ENCODE measurements around the gene FLNB.

The FLNB gene

DNA sequence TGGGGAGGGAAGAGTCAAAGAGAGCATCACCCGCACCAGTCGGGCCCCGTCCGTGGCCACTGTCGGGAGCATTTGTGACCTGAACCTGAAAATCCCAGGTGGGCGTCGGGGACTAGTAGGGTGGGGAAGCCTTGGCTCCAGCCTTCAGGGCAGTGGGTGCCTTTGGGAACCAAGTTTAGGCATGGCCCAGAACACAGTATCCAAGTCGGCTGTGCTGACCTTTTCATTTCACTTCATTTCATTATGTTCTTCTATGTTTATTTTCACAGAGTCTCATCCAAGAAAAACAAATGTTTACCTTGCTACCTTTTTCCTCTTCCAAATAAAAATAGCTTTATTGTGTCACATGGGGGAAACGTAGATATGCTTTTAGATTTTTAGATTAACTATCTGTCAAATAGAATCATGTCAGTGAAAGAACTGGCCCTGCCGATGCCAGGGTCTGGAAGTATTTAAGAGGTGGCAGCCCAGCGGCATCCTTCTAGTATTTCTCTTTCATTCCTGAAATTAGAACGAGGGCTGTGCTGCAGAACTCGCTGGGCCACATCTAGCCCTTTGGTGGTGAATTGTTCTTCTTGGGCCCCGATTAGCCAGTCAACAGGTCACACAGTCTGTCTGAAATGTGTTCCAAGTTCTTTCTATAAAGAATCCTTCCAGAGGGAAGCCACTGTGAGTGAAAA is 142.0 kb downstream of the FLNB start:
- no peak for DNase-seq

DNA sequence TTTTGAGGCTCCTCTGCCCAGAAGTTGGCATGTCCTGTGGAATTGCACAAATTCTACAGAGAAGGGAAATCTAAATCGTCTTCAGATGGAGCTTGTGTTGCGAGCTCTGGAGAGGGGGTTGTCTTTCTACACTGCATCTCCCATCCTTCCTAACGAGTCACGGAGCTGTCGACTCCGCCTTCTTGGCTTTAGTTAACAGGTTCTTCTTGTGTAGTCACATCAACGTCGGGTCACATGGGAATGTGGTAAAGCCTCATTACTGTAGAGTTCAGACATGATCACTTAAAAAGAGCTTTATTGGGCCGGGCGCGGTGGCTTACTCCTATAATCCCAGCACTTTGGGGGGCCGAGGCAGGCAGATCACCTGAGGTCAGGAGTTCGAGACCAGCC is 142.6 kb downstream of the FLNB start:
- no peak for DNase-seq

DNA sequence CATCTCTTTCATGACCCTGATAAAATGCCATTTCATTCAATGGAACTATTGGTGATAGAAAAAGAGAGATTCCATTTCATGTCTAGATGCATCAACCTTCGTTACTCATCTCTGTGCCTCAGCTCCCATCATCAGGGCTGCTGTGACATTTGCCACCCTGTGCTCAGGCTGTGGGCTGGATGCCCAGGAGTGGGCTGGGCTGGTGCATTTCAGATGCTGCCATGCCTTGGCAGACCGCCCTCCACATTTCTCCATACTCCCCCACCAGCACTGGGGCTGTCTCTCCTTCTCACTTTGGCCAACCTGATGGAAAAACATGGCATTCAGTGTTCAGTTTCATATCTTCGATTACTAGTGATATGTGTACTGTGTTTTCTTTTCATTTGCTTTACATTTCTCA is 143.4 kb downstream of the FLNB start:
- DNase-seq, result no peak

DNA sequence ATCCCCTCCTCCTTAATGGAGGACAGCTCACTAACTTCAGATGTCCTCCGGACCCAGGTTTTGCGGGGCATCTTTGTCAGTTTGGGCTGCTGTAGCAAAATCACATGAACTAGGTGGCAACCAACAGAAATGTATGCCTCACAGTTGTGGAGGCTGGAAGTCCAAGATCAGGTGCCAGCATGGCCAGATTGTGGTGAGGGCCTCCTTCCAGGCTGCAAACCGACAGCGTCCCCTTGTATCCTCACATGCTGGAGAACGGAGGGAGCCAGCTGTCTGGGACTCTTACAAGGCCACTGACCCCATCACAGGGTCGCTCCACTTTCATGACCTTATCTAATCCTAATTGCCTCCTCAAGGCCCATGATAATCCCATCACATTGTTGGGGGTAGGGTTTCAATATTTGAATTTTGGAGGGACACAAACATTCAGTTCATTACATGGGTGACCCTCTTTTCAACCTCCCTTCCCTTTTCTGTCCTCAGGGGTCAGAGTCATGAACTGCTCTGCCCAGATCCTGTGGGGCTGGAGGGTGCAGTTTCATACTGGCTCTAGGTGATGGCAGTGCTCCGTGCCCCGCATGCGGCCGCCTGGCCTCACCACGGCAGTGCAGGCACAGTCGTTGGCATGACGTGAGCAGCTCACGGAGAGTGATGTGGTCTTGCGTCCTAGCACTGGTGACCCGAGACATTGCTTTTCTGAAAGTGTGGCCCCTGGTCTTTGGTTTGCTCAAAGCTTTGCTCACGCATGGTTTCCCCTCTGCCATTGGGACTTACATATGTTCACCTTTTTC is 144.2 kb downstream of the FLNB start:
- DNase-seq, result no peak

DNA sequence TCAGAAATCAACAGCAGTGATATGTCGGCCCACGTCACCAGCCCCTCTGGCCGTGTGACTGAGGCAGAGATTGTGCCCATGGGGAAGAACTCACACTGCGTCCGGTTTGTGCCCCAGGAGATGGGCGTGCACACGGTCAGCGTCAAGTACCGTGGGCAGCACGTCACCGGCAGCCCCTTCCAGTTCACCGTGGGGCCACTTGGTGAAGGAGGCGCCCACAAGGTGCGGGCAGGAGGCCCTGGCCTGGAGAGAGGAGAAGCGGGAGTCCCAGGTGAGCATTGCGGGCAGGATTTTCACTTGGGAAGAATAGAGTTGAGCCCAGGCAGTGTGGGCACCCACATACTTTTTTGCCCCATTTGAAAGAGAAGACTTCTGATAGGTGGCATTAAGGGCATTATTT is 145.1 kb downstream of the FLNB start:
- no peak for DNase-seq

DNA sequence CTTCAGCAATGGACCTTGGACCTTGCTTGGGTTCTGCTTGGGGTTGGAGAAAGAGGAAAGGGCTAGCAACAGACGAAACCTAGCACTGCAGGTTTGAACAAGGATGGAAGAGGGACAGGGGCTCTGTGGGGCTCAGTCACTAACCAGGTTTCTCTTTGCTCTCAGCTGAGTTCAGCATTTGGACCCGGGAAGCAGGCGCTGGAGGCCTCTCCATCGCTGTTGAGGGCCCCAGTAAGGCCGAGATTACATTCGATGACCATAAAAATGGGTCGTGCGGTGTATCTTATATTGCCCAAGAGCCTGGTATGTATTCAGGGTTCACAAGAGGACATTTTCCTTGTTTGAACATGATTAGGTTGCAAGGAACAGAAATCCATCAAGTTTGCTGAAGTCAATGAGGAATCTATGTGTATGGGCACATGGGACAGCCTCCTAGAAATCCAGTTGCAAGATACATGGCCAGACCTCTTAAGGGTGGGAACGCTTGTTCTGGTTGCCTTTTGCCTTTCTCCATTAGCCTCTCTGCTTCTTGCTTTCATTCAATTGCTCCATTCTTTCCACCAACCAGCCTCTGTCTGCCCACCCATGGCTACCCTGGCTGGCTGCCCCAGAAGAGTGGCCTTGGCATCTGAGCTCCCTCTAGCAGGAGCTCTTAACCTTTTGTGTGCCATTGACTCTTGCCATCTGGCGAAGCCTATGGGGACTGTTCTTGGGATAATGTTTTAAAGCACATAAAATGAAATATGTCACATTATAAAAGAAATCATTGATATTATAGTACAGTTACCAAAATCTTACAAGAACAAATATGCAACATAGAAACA is 146.6 kb downstream of the FLNB start:
- DNase-seq, result no peak

DNA sequence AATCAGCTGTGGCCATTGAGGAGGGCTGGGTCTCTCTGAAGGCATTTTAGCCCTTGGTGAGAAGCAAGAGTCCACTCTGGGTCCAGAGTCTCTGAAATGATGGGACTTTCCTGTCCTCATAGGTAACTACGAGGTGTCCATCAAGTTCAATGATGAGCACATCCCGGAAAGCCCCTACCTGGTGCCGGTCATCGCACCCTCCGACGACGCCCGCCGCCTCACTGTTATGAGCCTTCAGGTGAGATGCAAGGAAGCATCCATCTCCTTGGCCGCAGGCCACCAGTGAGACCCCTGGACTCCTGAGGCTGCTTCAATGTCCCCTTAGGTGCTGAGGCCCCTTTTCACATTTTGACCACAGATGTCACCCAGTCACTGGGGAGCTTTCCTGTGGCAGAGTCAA is 147.6 kb downstream of the FLNB start:
- no peak for DNase-seq

DNA sequence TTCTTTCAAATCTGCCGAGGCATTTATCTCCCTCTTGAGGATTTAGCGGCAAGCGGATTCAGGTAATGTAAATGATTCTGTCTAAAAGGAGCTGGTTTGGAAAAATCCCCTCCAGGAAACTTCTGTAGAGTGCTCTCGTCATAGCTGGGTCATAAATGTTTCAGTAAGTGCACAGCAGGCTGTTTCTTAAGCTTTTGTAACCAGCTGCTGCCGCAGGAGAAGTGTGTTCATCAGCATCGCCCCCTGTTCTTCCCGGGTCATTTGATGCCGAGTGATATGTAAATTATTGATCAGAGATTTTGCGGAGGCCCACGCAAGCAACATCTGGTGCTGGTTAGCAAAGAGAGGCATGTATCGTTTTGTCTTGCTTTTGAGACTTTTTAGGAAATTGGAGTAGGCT is 149.5 kb downstream of the FLNB start:
- DNase-seq, result no peak

DNA sequence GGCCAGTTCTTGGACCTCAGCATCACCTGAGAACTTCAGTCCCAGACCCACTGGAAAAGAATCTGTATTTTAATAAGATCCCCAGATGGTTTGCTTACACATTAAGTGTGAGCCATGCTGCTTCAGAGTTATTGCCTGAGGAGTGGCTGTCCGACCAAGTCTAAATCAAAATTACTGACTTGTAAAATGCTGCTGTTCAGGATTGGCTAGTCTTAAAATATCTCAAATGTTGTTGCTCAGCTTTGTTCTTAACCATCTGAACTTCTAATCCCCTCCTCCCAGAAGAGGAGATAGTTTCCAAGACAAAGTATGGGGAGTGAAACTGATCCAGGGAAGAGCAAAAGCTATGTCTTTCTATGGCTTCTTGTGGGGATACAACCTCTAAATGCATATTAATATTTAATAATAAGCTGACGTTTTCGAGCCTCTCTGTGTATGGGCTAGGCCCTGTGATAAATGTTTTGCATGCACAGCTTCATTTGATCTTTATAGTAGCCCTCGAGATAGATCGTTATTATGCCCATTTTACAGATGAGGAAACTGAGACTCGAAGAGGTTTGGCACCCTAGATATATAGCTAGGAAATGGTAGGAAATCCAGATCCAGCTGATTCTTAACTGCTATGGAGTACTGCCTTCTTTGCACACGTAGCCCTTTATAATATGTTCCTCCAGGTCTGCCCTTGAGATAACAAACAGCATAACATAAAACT is 150.4 kb downstream of the FLNB start:
- DNase-seq, result no peak

DNA sequence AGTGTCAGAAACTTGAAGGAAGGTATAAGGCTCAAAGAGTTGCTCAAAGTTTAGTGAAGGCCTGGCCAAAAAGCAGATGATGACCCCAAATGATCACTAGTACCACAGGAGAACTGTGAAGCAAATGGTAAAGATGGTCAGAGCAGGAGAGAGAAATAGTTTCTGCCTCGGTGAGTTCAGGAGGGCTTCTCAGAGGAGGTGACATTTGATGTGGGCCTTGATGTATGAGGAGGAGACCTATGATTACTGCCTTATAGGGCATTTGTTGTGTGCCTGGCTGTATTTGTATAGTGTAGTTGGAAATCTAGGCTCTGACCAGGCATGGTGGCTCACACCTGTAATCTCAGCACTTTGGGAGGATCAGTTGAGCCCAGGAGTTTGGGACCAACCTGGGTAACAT is 152.2 kb downstream of the FLNB start:
- DNase-seq, result no peak

DNA sequence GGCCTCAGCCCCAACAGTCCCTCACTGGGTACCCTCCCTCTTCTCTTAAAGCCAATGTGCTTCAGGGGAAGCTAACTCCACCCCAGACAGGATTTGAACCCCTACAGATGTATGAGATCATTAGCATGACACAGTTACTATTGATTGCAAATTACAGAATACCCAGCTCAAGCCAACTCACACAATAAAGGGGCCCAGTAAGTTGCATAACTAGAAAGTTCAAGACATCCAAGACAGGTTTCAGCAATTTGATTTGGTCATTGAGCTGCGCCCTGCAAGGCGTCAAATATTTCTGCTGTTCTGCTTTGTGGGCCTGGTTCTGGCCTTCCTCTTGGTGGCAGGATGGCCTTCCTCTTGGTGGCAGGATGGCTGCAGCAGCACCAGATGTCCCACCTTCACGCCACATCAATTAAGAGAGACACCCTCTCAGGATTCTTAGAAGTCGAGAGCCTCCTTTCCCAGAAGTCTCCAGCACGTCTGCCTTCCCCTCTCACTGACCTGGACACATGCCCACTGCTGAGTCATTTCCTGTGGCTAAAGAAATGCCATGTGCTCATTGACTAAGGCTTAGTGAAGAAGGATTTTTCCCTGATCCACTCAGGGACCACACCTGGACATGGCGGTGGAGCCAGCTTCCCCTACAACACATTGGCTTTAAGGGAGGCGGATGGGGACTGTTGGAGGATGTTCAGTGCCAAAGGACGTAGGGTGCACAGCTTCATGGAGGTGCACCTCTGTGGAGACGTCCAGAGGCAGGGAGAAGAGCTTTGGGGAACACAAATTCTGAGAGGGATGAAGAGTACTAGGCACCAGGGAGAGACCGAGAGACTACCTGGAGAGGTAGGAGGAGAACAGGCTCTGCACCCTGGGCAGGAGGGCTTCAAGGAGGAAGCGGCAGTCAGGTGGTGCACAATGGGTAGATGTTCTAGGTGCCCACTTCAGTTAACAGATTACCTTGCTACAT is 153.5 kb downstream of the FLNB start:
- DNase-seq, result no peak

DNA sequence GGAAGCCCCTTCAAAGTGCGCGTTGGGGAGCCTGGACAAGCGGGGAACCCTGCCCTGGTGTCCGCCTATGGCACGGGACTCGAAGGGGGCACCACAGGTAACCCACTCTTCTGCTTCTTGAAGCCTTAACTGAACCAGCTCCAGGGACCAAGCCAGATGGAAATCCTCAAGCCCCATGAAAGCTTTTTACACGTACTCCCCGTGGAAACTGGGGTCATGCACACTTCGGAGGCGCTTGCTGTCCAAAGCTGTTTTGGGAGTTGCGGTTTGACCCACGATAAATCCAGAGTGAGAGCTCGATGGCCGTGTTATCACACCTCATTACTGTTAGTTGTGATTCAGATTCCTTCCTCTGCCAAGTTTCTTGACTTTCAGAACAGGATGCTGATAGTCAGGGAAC is 155.0 kb downstream of the FLNB start:
- DNase-seq, result no peak

DNA sequence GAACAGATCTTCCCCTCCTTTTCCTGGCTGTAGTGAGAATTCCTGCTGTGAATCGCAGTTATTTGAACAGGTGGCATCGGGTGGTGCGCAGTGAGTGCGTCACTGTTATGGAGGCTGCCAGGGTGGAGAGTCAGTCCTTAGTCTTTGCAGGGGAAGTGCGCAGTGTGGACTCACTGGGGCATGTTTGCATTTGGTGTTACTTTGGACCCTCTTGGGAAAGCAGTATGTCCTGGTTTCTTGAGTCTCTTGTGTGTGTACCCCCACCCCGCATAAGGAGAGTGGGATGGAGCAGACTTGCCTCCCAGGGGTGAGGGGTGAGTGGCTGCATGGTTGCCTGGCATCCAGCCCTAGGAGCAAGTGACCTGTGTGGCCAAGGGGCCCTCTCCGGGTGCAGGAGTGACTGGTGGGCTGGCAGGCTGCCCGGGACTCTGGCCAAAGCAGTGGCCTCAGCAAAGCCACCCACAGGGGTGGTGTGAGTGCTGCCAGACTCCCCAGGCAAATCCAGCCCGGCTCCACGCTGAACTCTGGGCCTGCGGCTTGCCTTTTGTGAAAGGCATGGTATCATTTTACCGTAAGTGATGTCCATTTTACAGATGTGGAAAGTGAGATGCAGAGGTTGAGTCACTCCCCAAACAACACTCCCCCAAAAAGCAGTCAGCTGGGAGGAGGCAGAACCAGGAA is 156.1 kb downstream of the FLNB start:
- peak; percentile 36 for DNase-seq

DNA sequence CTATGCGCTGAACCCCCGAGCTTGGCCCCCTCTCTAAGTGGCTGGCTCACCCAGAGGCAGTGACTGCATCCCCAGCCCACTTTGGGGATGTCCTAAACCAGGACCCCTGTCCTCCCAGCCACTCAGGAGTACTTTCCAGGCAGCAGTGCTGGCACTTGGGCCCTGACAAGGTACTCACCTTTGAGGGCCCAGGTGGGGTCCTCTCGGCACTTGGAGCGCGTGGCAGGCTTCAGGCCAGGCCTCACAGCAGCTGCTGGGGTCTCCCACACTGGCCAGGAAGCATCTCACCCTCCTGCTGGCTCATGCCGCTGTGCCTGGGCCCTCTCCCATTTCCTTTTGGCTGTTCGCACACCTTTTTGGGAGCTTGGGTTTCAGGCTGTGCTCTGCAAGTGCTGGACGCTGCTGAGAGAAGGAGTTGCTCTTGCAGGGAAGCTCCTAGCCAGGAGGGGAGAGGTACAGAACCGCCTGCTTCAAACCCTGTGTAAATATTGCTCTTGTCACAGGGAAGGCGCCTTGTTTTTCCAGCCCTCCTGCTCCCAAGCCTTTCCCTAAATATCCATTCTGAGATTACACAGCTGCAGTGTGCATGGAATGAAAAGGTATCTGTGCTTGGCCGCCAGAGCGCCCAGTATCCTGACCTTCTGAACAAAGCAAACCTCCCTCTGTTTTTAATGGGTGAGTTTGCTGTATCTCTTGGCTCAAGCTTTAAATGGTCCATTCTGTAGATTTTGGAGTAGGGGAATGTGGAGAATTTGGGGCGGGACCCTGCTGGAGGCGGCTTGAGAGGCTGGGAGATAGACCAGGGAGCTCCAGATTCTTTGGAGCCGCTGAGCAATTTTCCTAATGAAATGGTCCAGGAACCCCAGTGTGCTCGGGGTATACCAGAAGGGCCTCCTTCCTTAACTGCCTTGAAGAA is 156.9 kb downstream of the FLNB start:
- DNase-seq, result no peak

DNA sequence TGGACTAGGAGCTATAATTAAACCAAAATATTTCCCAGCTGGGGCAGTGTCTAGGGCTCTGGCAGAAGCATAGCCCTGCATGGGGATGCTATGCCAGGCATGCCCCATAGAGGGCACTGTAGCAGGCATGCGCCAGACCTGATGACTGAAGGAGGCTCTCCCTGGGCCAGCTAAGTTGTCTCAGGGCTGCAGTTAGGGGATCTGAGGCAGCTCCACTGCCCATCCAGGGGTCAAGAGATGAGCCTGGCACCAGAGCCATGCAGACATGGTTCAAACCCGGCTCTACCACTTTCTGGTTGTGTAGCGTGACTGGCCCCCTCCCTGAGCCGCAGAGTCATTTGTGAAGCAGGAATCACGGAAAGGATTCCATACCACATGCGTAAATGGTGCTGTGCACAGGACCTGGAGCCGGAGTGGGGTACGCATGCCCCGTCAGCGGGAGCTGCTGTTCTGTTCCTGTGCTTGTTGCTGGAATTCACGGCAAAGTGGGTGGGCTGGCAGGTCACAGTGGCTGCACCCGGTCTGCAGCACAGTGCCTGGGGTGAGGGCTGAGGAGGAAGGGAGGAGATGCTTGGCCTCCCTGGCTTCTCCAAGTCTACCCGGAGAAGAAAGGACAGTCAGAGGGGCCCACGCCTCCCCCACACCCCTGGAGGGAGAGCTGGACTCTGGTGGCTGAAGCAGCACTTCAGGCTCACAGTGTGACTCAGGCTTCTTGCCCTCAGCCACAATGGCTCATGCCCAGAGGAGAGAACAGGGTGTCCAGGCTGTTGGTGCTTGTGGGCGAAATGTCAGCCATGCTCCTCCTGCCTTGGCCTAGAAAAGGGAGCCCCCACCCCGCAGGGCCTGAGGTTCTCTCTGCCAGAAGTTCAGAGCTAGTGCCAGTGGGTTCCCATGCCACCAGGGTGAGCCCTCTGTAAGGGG is 159.5 kb downstream of the FLNB start:
- no peak for DNase-seq

DNA sequence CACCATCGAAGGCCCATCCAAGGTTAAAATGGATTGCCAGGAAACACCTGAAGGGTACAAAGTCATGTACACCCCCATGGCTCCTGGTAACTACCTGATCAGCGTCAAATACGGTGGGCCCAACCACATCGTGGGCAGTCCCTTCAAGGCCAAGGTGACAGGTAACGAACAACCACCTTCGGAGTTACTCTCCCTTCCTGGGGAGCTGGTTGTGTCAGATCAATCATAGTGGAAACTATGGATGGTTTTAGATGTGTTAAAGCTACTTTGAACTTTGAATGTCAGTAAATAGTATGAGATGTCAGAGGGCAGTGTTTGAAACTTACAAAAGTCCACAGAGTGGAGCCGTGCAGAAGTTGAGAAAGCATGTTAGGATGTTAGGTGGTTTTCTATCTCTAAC is 160.3 kb downstream of the FLNB start:
- no peak for DNase-seq

DNA sequence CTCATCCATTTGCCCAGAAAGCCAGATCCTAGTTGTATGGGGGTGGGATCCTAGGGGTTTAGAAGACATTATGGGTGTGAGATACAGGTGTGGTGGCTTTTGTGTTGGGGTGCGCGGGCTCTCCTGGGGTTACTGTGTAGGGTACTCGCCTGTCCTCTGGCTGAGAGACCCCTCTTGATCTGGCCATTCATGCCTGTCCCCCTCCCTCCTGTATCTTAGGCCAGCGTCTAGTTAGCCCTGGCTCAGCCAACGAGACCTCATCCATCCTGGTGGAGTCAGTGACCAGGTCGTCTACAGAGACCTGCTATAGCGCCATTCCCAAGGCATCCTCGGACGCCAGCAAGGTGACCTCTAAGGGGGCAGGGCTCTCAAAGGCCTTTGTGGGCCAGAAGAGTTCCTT is 161.1 kb downstream of the FLNB start:
- no peak for DNase-seq

DNA sequence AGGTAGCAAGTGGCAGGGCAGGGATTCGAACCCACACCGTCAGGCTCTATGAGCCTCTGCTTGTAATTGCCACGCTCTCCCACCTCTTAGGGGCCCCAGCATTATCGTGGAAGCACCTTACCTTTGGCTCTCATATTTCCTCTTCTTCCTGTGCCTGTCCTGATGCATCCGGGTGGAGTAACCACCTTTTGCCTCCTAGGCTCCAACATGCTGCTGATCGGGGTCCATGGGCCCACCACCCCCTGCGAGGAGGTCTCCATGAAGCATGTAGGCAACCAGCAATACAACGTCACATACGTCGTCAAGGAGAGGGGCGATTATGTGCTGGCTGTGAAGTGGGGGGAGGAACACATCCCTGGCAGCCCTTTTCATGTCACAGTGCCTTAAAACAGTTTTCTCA is 162.2 kb downstream of the FLNB start:
- no peak for DNase-seq

DNA sequence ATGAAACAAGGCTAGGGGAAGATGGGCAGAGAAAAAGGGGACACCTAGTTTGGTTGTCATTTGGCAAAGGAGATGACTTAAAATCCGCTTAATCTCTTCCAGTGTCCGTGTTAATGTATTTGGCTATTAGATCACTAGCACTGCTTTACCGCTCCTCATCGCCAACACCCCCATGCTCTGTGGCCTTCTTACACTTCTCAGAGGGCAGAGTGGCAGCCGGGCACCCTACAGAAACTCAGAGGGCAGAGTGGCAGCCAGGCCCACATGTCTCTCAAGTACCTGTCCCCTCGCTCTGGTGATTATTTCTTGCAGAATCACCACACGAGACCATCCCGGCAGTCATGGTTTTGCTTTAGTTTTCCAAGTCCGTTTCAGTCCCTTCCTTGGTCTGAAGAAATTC is 162.9 kb downstream of the FLNB start:
- no peak for DNase-seq
